ENCODE measurements around the gene MAP6. TPM values are rescaled to one million over a fixed set of nuclear protein-coding genes. Genes with fewer than 3 reads are reported as not detected.
"Not testable (repeated sequence)": the region's sequence is repeated elsewhere in the genome, so short reads cannot be mapped to it uniquely, and the experiment has no call there.

Gene MAP6
- total and polyA plus RNA-seq, 2 experiments from 2014 or later: 0.31 to 1.2 TPM

DNA sequence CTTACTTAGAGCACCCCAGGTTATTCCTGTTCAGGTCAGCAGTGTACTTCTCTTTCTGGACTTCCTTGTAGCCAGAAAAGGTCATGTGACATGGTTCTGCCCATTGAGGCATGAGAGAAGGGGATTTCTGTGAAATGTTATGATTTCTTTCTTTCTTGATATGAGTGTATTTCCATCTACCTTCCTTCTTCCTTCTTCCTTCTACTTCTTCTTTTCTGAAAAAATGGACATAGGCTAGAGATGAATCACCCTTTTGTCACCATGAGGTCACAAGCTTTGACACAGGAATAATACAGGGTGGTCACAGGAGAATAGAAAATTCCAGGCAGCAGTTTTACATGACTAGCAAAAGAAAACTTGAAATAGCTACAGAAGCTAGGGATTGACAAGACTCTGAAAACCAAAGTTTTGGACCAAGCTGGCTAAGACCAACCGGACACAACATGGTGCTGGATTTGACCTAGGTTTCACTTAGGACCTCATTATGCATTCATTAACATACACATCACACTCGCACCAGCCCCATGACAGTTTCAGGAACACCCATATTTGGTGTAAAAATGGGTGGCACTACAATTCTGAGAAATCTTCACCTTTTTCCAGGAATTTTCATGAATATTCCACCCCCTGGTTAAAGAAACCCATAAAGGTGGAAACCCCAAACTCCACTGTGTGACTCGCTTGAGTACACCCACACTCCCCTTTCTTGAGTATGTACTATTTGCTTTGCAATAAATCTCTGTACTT, 21.2 kb upstream of the MAP6 start:
- Histone ChIP-seq H3K4me1 (ENCODE audit: insufficient read depth) (no peaks in the 10 kb centered on the region), H3K36me3 (ENCODE audit: insufficient read depth) (no peaks in the 10 kb centered on the region), H3K79me2 (replicated peaks; ENCODE audit: insufficient read depth) (no peaks in the 10 kb centered on the region), H2AFZ (no peak overlapping the region), H3F3A (replicated peaks; ENCODE audit: low read depth) (no peaks in the 10 kb centered on the region), H3K4me2 (no peak overlapping the region), H4K20me1 (replicated peaks; ENCODE audit: insufficient read depth) (no peaks in the 10 kb centered on the region), H3K27ac (ENCODE audit: low read depth) (no peak overlapping the region), H3K27me3 (ENCODE audit: insufficient read depth) (no peaks in the 10 kb centered on the region), H3K4me3 (no peak overlapping the region), H3K9me2 (ENCODE audit: insufficient read depth) (peaks cover 6% of the 10 kb centered on the region)
- no peak overlapping the region for H3K27ac Mint-ChIP-seq
- DNase-seq (ENCODE audit: low spot score) (no peak), ATAC-seq (no peak)
- H3K4me3 Mint-ChIP-seq: no peak overlapping the region
- H3K9me3 Mint-ChIP-seq: peaks cover 3% of the 10 kb centered on the region; the same call in 1 of the 3 replicates
- no peak for TF ChIP-seq POLR2AphosphoS5 (IDR thresholded peaks at IDR 0.05; ENCODE audit: low read depth)
- TF ChIP-seq CREB1 (CRISPR knock-in tag; IDR thresholded peaks at IDR 0.05; ENCODE audit: low read depth): no peak
- TF ChIP-seq JUNB (IDR thresholded peaks at IDR 0.05; ENCODE audit: unreplicated experiment): no peak
- TF ChIP-seq, protein P1, sequence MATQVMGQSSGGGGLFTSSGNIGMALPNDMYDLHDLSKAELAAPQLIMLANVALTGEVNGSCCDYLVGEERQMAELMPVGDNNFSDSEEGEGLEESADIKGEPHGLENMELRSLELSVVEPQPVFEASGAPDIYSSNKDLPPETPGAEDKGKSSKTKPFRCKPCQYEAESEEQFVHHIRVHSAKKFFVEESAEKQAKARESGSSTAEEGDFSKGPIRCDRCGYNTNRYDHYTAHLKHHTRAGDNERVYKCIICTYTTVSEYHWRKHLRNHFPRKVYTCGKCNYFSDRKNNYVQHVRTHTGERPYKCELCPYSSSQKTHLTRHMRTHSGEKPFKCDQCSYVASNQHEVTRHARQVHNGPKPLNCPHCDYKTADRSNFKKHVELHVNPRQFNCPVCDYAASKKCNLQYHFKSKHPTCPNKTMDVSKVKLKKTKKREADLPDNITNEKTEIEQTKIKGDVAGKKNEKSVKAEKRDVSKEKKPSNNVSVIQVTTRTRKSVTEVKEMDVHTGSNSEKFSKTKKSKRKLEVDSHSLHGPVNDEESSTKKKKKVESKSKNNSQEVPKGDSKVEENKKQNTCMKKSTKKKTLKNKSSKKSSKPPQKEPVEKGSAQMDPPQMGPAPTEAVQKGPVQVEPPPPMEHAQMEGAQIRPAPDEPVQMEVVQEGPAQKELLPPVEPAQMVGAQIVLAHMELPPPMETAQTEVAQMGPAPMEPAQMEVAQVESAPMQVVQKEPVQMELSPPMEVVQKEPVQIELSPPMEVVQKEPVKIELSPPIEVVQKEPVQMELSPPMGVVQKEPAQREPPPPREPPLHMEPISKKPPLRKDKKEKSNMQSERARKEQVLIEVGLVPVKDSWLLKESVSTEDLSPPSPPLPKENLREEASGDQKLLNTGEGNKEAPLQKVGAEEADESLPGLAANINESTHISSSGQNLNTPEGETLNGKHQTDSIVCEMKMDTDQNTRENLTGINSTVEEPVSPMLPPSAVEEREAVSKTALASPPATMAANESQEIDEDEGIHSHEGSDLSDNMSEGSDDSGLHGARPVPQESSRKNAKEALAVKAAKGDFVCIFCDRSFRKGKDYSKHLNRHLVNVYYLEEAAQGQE (IDR thresholded peaks at IDR 0.05; ENCODE audit: unreplicated experiment): no peak
- TF ChIP-seq STAT1 (IDR thresholded peaks at IDR 0.05; ENCODE audit: unreplicated experiment): no peak
- no peak for TF ChIP-seq EZH2 (IDR thresholded peaks at IDR 0.05; ENCODE audit: low read depth, unreplicated experiment)
- TF ChIP-seq EZH2phosphoT487 (IDR thresholded peaks at IDR 0.05; ENCODE audit: unreplicated experiment): no peak
- no peak for TF ChIP-seq ZNF331 (CRISPR knock-in tag; IDR thresholded peaks at IDR 0.05; ENCODE audit: low read depth)
- no peak for TF ChIP-seq ETS1 (IDR thresholded peaks at IDR 0.05)
- no peak for TF ChIP-seq ZNF114 (CRISPR knock-in tag; IDR thresholded peaks at IDR 0.05)
- no peak for TF ChIP-seq NANOG (IDR thresholded peaks at IDR 0.05; ENCODE audit: borderline replicate concordance)
- no peaks in the 10 kb centered on the region; the same call in 2 of the 3 replicates for H3K36me3 Mint-ChIP-seq (ENCODE audit: low read depth)
- no peaks in the 10 kb centered on the region for H3K4me1 Mint-ChIP-seq
- peaks cover 1% of the 10 kb centered on the region for H3K27me3 Mint-ChIP-seq (ENCODE audit: insufficient read depth, low read depth, poor library complexity)

GRCh38 chr11:75683856-75684255, 15.0 kb upstream of the MAP6 start:
- peaks cover 13% of the 10 kb centered on the region; the same call in 2 of the 3 replicates for H3K9me3 Mint-ChIP-seq
- H3K4me3 Mint-ChIP-seq; H4K20me1 ChIP-seq (replicated peaks; ENCODE audit: insufficient read depth); H3K27ac ChIP-seq (ENCODE audit: low read depth); DNase-seq (ENCODE audit: low spot score); H3K27me3 ChIP-seq (ENCODE audit: insufficient read depth); H3K4me1 Mint-ChIP-seq; H2AFZ ChIP-seq; H3K9me2 ChIP-seq (ENCODE audit: insufficient read depth); H3K27ac Mint-ChIP-seq; H3K36me3 ChIP-seq (ENCODE audit: insufficient read depth); H3K79me2 ChIP-seq (replicated peaks; ENCODE audit: insufficient read depth); H3K36me3 Mint-ChIP-seq (ENCODE audit: low read depth); H3K4me2 ChIP-seq; H3K4me3 ChIP-seq; H3K27me3 Mint-ChIP-seq (ENCODE audit: insufficient read depth, low read depth, poor library complexity); H3K4me1 ChIP-seq (ENCODE audit: insufficient read depth); H3F3A ChIP-seq (replicated peaks; ENCODE audit: low read depth); ATAC-seq: not testable (repeated sequence)
